Esophagus (tissue), 2 donors: ENCODE measurements around the gene DCAF4. TPM values are rescaled to one million over a fixed set of nuclear protein-coding genes. Genes with fewer than 3 reads are reported as not detected.
"Not testable (repeated sequence)": the region's sequence is repeated elsewhere in the genome, so short reads cannot be mapped to it uniquely, and the experiment has no call there.

ENCODE experiments used
- H3K27ac ChIP-seq, 2 donors: one replicate each; pipeline ENCODE4 v1.5.1; 2013; ENCODE audit warnings: low read depth in 2 of 2, mild to moderate bottlenecking in 2 of 2, inconsistent platforms in 1 of 2, low read length in 1 of 2, moderate library complexity in 1 of 2
- H3K27me3 ChIP-seq, 2 donors: one replicate each; pipeline ENCODE4 v1.6.1; 2013; ENCODE audit warnings: low read length in 2 of 2, control low read depth in 1 of 2, mild to moderate bottlenecking in 1 of 2; ENCODE audit not compliant: insufficient read depth in 2 of 2, control insufficient read depth in 1 of 2
- H3K36me3 ChIP-seq, 2 donors: one replicate each; pipeline ENCODE4 v1.6.1; 2013; ENCODE audit warnings: low read length in 1 of 2; ENCODE audit not compliant: control insufficient read depth in 2 of 2, insufficient read depth in 2 of 2
- H3K4me1 ChIP-seq, 2 donors: one replicate each; pipeline ENCODE4 v1.6.1; 2013; ENCODE audit warnings: low read length in 1 of 2; ENCODE audit not compliant: control insufficient read depth in 2 of 2, insufficient read depth in 2 of 2
- H3K4me3 ChIP-seq, 2 donors: one replicate each; pipeline ENCODE4 v1.5.1; 2013; ENCODE audit warnings: low read length in 2 of 2, mild to moderate bottlenecking in 2 of 2, low read depth in 1 of 2, moderate library complexity in 1 of 2
- H3K9me3 ChIP-seq, 2 donors: one replicate each; pipeline ENCODE4 v1.6.1; 2013; ENCODE audit warnings: mild to moderate bottlenecking in 2 of 2, low read depth in 1 of 2, low read length in 1 of 2, moderate library complexity in 1 of 2; ENCODE audit not compliant: control insufficient read depth in 2 of 2, insufficient read depth in 1 of 2
- WGBS, 2 donors: extraction: QIAGEN DNeasy Blood & Tissue Kit; methylation state at CpG; one replicate each; pipeline ENCODE4 v1.1.7; 2013; 5-methylcytosine and 5-hydroxymethylcytosine counted together
- polyA plus RNA-seq, 2 donors: library from polyadenylated mRNA; stranded (reverse); fragments of 200-250 nt; gene quantifications; one replicate each; pipeline ENCODE4 v1.2.3, GENCODE V29; 2013
- donor health status: healthy with polysubstance abuse.
- donor health status: Bipolar disorder and iron deficiency.

Gene DCAF4
- polyA plus RNA-seq, 2 donors = 5.6 to 7.5 TPM

DNA sequence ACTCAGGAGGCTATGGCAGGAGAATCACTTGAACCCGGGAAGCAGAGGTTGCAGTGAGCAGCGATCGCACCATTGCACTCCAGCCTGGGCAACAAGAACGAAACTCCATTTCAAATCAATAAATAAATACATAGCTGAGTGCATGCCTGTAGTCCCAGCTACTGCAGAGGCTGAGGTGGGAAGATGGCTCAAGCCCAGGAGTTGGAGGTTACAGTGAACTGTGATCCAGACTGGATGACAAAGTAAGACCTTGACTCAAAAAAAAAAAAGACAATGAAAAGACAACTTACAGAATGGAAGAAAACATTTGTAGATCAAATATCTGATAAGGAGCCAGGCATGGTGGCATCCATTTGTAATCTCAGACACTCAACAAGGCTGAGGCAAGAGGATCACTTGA is 73.1 kb downstream of the DCAF4 start:
- WGBS, 2 donors = 96 to 99% methylated on average over 4 of the region's 4 CpGs
- Histone ChIP-seq H3K9me3 (no peaks in the 10 kb centered on the region), H3K27me3 (no peaks in the 10 kb centered on the region), H3K36me3 (peaks cover 6 to 14% of the 10 kb centered on the region in 2 donors), H3K4me3 (no peak overlapping the region), H3K4me1 (no peaks in the 10 kb centered on the region), H3K27ac (no peak overlapping the region)

DNA sequence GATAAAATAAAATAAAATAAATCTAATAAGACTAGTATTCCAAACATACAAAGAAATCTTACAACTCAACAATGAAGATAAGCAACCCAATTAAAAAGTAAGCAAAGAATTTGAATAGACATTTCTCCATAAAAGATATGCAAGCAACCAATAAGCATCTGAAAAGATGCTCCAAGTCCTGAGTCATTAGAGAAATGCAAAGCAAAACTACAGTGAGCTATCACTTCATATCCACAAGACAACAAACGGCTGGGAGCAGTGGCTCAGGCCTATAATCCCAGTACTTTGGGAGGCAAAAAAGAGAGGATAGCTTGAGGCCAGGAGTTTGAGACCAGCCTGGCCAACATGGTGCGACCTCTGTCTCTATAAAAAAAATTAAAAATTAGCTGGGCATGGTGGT is 73.8 kb downstream of the DCAF4 start:
- H3K9me3 ChIP-seq = no peaks in the 10 kb centered on the region
- no peak overlapping the region for H3K4me3 ChIP-seq
- 92 to 93% methylated on average over 2 of the region's 2 CpGs for WGBS, 2 donors
- peaks cover 6 to 14% of the 10 kb centered on the region in 2 donors for H3K36me3 ChIP-seq
- H3K27ac ChIP-seq = no peak overlapping the region
- no peaks in the 10 kb centered on the region for H3K27me3 ChIP-seq
- no peaks in the 10 kb centered on the region for H3K4me1 ChIP-seq

DNA sequence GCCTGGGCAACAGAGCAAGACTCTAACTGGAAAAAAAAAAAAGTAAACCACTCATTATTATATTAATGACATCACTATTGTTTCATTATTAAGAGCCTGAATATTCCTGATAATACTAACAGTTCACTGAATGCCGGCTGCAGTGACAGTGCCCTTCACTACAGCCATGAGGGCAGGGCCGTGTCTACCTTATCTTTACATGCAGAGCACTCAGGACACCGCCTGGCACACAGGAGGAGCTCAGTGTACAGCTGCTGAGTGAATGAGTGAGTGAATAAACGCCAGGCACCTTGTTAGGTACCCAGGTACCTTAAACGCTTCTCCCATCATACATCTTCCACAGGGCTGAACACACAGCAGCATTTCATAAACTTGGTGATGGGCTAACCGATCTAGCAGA is 77.4 kb downstream of the DCAF4 start:
- H3K36me3 ChIP-seq = peaks cover 0 to 2% of the 10 kb centered on the region in 2 donors
- H3K27me3 ChIP-seq = no peaks in the 10 kb centered on the region
- no peak overlapping the region for H3K4me3 ChIP-seq
- no peak overlapping the region for H3K27ac ChIP-seq
- 90 to 97% methylated on average over 6 of the region's 6 CpGs for WGBS, 2 donors
- no peaks in the 10 kb centered on the region for H3K9me3 ChIP-seq
- H3K4me1 ChIP-seq = peaks cover 0 to 5% of the 10 kb centered on the region in 2 donors

DNA sequence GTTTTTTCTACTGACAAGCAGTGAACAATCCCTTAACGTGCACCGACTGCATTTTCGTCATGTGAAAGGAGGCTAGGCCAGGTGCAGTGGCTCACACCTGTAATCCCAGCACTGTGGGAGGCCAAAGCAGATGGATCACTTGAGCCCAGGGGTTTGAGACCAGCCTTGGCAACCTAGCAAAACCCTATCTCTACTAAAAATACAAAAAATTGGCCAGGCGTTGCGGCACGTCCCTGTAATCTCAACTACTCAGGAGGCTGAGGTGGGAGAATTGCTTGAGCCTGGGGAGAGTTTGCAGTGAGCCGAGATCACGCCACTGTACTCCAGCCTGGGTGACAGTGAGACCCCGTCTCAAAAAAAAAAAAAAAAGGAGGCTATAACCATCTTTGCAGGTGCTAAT is 78.4 kb downstream of the DCAF4 start:
- H3K36me3 ChIP-seq = not testable (repeated sequence)
- WGBS, 2 donors = 88% methylated on average over 9 of the region's 9 CpGs

DNA sequence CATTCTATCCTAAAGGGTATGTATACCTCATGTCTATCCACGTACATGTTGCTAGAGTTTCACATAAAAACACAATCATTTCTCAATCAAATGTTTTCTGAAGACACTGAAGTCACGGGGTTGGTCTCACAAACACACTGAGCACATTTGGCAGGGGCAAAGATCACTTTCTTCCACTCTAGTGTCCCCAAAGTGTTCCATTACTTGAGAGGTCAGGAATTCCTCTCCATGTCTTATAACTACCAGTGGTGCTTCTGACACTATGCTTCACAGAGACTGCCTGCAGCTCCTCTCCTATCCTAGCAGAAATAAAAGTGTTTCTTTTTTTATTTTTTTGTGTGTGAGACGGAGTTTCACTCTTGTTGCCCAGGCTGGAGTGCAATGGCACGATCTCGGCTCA is 81.6 kb downstream of the DCAF4 start:
- Histone ChIP-seq H3K4me1 (peaks cover 0 to 5% of the 10 kb centered on the region in 2 donors), H3K36me3 (peaks cover 0 to 3% of the 10 kb centered on the region in 2 donors), H3K27ac (no peak overlapping the region), H3K4me3 (no peak overlapping the region), H3K27me3 (no peaks in the 10 kb centered on the region), H3K9me3 (no peaks in the 10 kb centered on the region)
- WGBS, 2 donors = 78 to 82% methylated on average over 5 of the region's 5 CpGs

More for the DNA sequence above, 78.4 kb downstream of the DCAF4 start:
- not testable (repeated sequence) for H3K27ac ChIP-seq, H3K4me1 ChIP-seq, H3K4me3 ChIP-seq, H3K27me3 ChIP-seq, H3K9me3 ChIP-seq

DNA sequence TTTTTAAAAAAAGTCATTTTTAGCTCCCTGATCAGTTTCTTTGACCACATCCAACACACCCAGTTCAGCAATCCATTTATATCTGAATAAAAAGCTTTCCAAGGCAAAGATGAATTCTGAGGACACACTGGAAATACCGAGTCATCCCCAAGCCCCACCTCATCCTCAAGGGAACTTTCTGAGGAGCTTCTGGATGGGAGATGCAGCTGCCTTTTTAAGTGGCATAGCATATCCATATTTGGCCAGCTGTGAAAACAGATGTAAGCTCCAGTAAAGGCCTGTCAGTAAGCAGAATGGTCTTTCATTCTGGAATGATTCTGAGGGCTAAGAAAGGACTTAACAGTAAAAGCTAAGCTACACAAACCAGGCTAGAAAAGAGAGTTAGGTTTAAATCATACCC is 82.2 kb downstream of the DCAF4 start:
- Histone ChIP-seq H3K27ac (no peak overlapping the region), H3K9me3 (no peaks in the 10 kb centered on the region), H3K36me3 (peaks cover 0 to 8% of the 10 kb centered on the region in 2 donors), H3K4me3 (no peak overlapping the region), H3K4me1 (peaks cover 0 to 5% of the 10 kb centered on the region in 2 donors), H3K27me3 (no peaks in the 10 kb centered on the region)
- 41 to 69% methylated on average over 1 of the region's 1 CpG for WGBS, 2 donors

Other genes starting within 250 kb of the DCAF4 start
- gene DPF3, start 32.4 kb upstream of the DCAF4 start, polyA plus RNA-seq = under 1 TPM; 0.16 to 0.37 TPM
- gene ZFYVE1, start 100.6 kb downstream of the DCAF4 start, polyA plus RNA-seq = 1 to 10 TPM; 8.2 to 9.5 TPM
- 10 to 100 TPM; 23.3 to 38.5 TPM for gene RBM25, start 132.1 kb downstream of the DCAF4 start, polyA plus RNA-seq
- gene PSEN1, start 210.0 kb downstream of the DCAF4 start, polyA plus RNA-seq = 10 to 100 TPM; 21.1 to 23.3 TPM